Umbilical cord (tissue), 2 donors: ENCODE results near the gene BARHL2. TPM values are rescaled to one million over a fixed set of nuclear protein-coding genes. Genes with fewer than 3 reads are reported as not detected.

ENCODE experiments used
- DNase-seq: peaks from one replicate; pipeline ENCODE4 v3.0.0-alpha.2; 2015; ENCODE audit warnings: low spot score
- total RNA-seq: library from RNA; depleted of rRNA; stranded (reverse); fragments of >200 nt; gene quantifications from one replicate; pipeline ENCODE4 v1.2.3, GENCODE V29; 2014; ENCODE audit warnings: low replicate concordance; ENCODE audit not compliant: insufficient read depth

BARHL2 gene
- total RNA-seq, 1 donor from 2014 or later: not detected

DNA sequence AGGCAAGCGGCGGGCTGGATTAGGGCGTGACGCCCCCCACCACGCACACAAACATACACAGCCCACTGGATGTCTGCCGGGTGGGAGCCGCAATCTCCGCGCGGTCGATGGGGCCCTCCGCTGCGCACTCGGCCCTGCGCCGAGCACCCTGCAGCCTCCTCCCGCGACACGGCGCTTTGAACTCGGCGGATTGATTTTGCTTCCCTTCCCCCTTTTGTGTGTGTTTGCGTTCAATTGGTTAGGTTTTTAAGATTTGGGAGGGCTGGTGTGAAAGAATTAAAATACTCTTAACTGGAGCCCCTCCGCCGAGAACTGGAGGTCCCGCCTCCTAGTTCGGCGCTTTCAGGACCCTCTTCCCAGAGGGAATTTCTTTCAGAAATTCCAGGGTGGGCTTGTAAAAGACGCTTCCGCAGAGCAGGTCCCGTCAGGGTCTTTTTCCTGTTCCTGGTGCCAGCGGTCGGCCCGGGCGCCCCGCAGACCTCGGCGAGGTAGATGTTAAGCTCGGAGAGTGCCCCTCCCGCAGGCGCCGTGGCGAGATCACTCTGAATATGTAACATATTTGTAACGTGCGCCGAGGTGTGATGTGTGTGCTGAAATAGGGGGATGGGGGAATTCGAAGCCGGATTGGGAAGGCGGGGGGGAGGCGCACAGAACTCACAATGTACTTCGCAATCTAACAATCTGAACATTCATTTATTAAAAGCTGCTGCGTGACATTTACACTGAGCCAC is 8.0 kb upstream of the BARHL2 start:
- no peak for DNase-seq

- no peak for DNase-seq
These were observed 7.3 kb upstream of the BARHL2 start for GRCh38 chr1:90724361-90724760.

GRCh38 chr1:90723590-90724108 is 6.5 kb upstream of the BARHL2 start:
- no peak for DNase-seq

GRCh38 chr1:90722874-90723589 is 5.9 kb upstream of the BARHL2 start:
- DNase-seq: no peak

- DNase-seq: no peak
These were observed 4.4 kb upstream of the BARHL2 start for GRCh38 chr1:90721210-90722194.

GRCh38 chr1:90720145-90720636 is 3.1 kb upstream of the BARHL2 start:
- DNase-seq: no peak

- no peak for DNase-seq
These were observed 2.4 kb upstream of the BARHL2 start for GRCh38 chr1:90719330-90720144.

- DNase-seq: no peak
These were observed 1.6 kb upstream of the BARHL2 start for GRCh38 chr1:90718411-90719329.

DNA sequence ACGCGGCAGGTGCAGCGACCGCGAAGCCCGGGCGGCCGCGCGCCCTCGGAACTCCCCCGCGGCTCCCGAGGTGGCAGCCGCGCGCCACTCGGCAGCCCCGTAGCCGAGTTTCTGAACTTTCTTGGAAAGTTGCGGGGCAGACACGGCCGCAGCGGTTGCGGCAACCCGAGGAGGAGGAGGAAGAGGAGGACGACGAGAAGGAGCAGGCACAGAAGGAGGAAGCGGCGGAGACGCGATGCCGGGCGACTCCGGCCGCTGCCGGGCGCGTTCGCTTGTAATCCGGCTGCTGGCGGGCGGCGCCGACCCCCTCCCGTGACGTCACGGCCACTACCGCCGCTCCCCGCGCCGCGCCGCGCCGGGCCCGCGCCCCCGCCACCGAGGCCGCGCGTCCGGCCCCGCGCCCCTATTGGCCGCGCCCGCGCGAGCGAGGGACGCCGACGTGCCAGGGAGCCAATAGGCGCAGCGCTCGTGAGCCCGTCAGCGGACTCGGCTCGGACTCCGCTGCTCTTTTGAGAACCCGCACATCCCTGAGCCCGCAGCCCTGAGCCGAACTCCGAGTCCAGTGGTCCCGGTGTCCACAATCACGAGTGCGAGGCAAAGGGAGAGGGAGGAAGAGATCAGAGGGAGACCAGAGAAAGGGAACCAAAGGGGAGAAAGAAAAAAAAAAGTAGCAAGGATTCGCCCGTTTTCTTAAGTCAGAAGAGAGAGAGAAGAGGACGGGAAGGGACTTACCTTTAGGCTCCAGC is 736 bp upstream of the BARHL2 start:
- DNase-seq: no peak

DNA sequence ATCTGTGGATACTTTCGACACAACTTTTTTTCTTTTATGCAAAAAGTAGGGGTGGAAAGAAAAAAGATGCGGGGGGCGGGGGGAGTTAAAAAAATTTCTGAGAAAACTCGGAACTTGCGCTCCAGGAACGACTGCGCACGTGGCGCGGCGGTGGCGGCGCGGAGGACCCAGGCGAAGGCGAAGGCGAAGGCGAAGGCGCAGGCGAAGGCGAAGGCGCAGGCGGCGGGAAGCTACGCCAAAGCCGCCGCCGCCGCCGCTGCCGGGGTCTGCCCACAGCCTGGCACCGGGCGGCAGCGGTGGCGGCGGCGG is 208 bp upstream of the BARHL2 start:
- DNase-seq: no peak

DNA sequence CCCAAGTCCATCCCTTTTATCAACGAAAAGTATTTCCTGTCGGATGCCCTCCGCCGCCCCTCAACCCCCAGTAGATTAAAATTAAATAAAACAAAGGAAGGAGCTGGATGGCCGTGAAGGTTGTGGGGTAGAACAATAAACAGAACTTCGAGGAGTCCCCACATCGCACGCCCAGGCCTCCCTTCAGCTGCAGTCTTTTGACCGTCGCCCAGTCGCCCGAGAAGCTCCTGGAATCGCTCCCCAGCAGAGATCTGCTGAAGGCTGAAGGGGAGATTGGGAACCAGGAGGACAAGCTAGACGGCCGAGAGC is 905 bp downstream of the BARHL2 start:
- DNase-seq: no peak

GRCh38 chr1:90715309-90715708 is 1.8 kb downstream of the BARHL2 start:
- DNase-seq: no peak

DNA sequence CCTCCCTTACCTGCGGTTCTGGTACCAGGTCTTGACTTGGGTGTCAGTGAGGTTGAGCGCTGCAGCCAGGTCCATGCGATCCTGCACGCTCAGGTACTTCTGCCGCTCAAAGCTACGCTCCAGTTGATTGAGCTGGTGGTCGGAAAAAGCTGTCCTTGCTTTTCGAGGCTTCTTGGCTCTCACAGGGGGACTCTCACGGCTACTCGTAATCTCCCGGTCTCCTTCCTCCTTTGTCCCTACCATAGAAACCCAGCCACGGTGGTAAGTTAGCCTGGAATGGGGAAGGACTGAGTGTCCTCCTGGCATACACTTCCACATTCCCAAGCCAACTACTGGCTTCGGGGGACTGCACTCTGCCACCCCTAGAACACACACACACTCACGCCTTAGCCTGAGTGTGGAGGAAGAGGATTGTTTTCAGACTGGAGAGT is 2.6 kb downstream of the BARHL2 start:
- DNase-seq: no peak

DNA sequence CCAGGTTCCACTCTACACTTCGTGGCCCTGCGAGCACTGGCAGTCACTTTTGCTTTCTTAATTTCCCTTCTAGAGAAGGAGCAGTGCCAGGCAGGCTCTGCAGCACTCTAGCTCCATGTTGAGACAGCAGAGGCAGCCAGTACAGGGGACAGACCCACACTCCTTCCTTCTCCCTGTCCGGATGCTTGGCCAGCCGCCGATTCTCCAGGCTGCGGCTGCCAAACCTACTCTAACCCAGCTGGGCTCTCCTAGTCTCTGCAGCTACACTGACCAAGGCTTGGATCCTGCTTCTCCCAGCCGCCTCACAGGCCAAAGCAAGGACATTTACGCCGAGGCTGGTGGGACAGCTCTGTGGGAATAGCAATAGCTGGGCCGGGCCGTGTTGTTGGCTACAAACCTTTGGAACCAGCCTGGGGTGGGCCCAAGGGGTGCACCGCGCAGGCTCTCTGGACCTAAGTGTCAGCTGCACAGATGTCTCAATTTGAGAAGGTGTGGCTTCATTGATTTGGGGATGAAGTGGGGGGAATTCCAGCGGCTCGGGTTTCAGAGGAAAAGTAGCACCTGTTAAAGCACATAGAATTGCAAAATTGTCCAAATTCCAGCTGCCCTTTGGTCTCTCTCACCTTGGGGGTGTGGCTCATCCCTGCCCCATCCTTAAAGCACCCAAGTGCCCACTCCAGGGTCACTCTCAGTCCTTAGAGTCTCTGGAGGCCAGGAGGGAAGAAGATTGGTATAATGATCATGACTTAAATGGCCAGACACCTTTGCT is 3.2 kb downstream of the BARHL2 start:
- no peak for DNase-seq

DNA sequence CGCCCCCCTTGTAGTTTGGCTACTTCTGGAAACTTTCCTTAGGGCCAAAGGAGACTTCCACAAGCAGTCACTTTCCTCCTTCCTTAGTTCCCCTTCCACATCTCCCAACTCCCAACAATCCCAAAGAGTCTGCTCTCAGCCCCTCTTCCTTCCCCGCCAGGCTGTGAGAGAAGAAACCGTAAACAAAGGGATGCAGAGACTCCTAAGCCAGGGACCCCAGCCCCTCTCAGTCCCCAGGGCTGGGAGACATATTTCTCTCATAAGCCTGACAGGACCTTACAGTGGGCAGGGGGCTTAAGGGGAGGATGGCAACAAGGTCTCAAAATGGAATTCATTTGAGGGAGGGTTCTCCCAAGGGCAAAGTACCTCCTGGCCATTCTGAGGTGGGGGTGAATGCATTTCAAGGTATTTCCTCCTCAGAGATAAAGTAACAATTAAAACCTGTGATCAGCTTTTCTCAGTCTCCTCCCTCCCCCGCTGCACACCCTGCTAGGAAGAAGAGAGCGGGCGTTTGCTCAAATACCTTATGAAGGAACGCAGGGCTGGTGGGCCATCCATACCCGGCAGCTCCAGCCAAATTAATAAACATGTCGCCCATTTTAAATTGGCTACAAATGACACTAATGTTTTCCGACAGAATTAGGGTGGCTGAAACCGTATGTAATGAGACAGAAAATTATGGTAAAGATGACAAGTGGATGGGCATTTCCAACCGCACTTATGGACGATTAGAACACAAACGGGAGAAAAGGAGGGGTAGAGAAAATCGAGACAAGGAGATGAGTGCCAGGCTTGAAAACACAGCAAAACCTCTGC is 4.0 kb downstream of the BARHL2 start:
- DNase-seq: no peak

GRCh38 chr1:90712153-90712856 is 4.8 kb downstream of the BARHL2 start:
- no peak for DNase-seq

DNA sequence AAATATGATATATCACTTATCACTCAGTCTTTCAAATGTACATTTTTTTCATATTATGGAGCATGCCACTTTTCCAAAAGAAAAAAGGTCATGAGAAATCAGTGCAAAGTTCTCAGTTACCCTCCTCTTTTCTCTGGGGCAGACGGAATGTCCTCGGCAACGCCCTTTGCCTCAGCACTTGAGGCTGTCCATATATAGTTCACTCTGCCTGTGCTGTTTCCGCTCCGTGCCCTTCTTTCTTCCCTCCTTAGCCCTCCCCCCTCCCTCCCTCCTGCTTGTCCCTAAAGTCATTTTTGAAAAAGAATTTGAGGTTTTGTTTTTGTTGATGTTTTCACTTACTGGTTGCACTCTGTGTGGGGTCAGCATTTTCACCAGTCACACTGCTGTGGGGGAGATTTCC is 5.4 kb downstream of the BARHL2 start:
- no peak for DNase-seq
